GM18508 (cell line): Measurements from ENCODE around the gene GPR34.
"Not testable (repeated sequence)": the region's sequence is repeated elsewhere in the genome, so short reads cannot be mapped to it uniquely, and the experiment has no call there.

Source experiments
- ATAC-seq: cut with Tn5 transposase; IDR thresholded peaks from one replicate; pipeline ENCODE4 v1.9.1; 2021; ENCODE audit warnings: moderate number of reproducible peaks; ENCODE audit not compliant: insufficient read depth, unreplicated experiment

Gene GPR34

GRCh38 chrX:41688835-41689234, at the start of gene GPR34:
Gene GPR34, plus strand, starts transcription at chrX:41688973. Its CDS starts 6,661 bp downstream, at chrX:41695634.
- no peak for ATAC-seq

- ATAC-seq = not testable (repeated sequence)
These were observed 42.6 kb upstream of the GPR34 start for GRCh38 chrX:41646201-41646600.

GRCh38 chrX:41653125-41653524, 35.6 kb upstream of the GPR34 start:
- ATAC-seq = no peak

GRCh38 chrX:41655101-41655500, 33.7 kb upstream of the GPR34 start:
- no peak for ATAC-seq

- no peak for ATAC-seq
These were observed 33.1 kb upstream of the GPR34 start for GRCh38 chrX:41655631-41656030.

- no peak for ATAC-seq
These were observed 27.2 kb upstream of the GPR34 start for GRCh38 chrX:41661366-41662095.

- peak; percentile 84 for ATAC-seq
These were observed 24.3 kb upstream of the GPR34 start for GRCh38 chrX:41664375-41664901.

- ATAC-seq = no peak
These were observed 23.9 kb upstream of the GPR34 start for GRCh38 chrX:41664908-41665307.

- ATAC-seq = no peak
These were observed 23.1 kb upstream of the GPR34 start for GRCh38 chrX:41665686-41666085.

GRCh38 chrX:41666251-41666650, 22.5 kb upstream of the GPR34 start:
- no peak for ATAC-seq

GRCh38 chrX:41667631-41668030, 21.1 kb upstream of the GPR34 start:
- ATAC-seq = no peak

GRCh38 chrX:41670112-41670511, 18.7 kb upstream of the GPR34 start:
- no peak for ATAC-seq

GRCh38 chrX:41671082-41671481, 17.7 kb upstream of the GPR34 start:
- no peak for ATAC-seq

- ATAC-seq = no peak
These were observed 16.1 kb upstream of the GPR34 start for GRCh38 chrX:41672643-41673042.

GRCh38 chrX:41676361-41676760, 12.4 kb upstream of the GPR34 start:
- not testable (repeated sequence) for ATAC-seq

- no peak for ATAC-seq
These were observed 11.4 kb upstream of the GPR34 start for GRCh38 chrX:41677183-41678060.

- no peak for ATAC-seq
These were observed 4.6 kb upstream of the GPR34 start for GRCh38 chrX:41684138-41684537.

- ATAC-seq = no peak
These were observed 3.8 kb upstream of the GPR34 start for GRCh38 chrX:41684940-41685339.

GRCh38 chrX:41686788-41687187, 2.0 kb upstream of the GPR34 start:
- no peak for ATAC-seq

- no peak for ATAC-seq
These were observed 617 bp upstream of the GPR34 start for GRCh38 chrX:41688156-41688555.

GRCh38 chrX:41689711-41690110, 938 bp downstream of the GPR34 start:
- no peak for ATAC-seq
